D721Med (cell line): ENCODE results near the gene MED26.

ENCODE experiments used
- DNase-seq: peaks from one replicate; pipeline ENCODE4 v3.0.0; 2011; ENCODE audit warnings: low spot score; ENCODE audit not compliant: insufficient read length
- FAIRE-seq: peaks from 2 replicates; lab custom pipeline; 2011; peaks lifted over from hg19 to GRCh38; lab: Jason Lieb, UNC
- TF ChIP-seq, protein P1 (sequence below): IDR thresholded peaks from 2 replicates; pipeline ENCODE4 v1.5.1; 2012; ENCODE audit warnings: mild to moderate bottlenecking, control low read depth; ENCODE audit not compliant: insufficient read depth; ENCODE audit errors: missing control alignments

MED26 gene

DNA sequence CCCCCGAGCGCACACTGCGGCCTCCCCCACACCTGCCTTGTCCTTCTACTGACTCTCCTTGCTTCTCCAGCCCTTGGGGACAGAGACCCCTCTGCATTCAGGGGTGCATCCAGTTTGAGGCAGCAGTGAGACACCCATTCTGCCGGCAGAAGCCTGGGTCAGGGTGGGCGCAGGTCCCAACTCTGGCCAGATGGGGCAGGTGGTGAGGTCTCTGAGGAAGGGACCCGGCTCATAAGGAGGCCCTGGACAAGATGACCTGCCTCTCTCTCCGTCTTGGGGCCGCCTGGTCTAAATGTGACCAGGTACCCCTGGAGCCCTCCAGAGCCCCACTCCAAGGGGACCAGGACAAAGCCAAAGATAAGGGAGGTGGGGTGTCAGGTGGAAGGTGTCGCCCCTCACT is 91.9 kb downstream of the MED26 start:
- TF ChIP-seq, protein P1, sequence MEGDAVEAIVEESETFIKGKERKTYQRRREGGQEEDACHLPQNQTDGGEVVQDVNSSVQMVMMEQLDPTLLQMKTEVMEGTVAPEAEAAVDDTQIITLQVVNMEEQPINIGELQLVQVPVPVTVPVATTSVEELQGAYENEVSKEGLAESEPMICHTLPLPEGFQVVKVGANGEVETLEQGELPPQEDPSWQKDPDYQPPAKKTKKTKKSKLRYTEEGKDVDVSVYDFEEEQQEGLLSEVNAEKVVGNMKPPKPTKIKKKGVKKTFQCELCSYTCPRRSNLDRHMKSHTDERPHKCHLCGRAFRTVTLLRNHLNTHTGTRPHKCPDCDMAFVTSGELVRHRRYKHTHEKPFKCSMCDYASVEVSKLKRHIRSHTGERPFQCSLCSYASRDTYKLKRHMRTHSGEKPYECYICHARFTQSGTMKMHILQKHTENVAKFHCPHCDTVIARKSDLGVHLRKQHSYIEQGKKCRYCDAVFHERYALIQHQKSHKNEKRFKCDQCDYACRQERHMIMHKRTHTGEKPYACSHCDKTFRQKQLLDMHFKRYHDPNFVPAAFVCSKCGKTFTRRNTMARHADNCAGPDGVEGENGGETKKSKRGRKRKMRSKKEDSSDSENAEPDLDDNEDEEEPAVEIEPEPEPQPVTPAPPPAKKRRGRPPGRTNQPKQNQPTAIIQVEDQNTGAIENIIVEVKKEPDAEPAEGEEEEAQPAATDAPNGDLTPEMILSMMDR, result no peak
- DNase-seq (no peak), FAIRE-seq (no peak)

DNA sequence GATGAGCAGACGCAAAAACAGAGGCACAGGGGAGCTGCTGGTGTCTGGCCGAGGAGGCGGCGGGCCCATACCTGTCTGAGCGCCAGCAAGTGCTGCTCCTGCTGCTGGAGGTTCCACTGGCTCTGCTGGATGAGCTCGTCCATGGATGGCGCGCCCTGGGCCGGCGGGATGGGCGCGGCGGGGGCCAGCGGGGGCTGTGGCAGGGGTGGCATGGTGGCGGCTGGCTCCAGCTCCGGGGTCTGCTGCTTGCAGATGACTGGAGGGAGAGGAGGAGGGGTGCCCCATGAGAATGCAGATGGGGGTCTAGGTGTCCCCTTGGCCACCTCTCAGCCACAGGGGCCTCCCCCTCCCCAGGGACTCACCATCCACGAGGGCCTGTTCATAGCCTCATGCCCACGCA is 92.6 kb downstream of the MED26 start:
- FAIRE-seq (no peak), DNase-seq (no peak)
- TF ChIP-seq, protein P1, result no peak

DNA sequence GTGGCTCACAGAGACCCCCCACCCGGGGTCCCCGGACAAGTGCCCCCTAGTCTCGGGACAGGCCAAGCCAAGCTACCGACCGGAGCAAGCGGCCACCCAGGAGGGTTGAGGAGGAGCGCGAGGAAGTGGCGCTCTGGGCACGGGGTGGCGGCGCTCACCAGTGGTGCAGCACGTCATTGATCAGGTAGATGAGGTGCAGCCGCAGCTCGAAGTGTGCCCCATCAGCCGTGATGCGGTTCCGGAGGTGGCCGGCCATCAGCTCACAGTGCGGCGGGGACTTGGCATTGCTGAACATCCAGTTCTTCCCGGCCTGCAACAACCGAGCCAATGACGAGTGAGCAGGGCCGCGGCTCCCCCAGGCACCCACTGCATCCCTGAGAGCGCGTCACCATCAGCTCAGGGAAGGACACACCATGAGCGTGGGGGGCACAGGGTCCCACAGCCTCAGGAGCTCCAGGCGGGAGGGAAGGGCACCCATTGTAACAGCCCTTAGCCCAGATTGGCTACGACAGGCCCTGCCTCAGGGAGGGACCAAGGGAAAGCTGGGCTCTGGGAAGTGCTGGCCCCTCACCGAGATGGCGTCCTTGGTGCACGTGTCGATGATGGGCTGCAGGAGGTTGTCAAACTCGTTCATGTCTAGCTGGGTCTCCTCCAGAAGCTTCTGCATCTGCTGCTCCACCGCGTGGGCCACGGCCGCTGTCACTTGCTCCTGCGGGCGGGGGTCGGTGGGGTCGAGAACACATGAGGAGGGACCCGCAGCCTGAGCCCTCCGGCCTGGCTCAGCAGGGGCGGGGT is 95.4 kb downstream of the MED26 start:
- FAIRE-seq, result no peak
- TF ChIP-seq, protein P1, result no peak

DNA sequence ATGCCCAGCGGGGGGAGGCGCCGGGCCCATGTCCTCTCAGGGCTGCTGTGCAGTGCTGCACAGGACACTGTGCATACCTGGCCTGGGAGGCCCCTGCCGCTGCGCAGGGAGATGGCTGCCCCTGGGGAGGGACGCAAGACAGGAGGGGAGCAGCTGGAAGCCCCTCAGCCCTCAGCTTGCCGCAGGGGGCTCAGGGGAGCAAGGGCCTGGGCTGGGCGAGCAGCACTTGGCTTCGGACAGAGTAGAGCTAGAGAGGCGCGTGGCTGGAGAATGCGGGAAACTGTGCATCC is 96.7 kb downstream of the MED26 start:
- DNase-seq (no peak), FAIRE-seq (no peak)
- TF ChIP-seq, protein P1, result no peak

More for the DNA sequence above, 95.4 kb downstream of the MED26 start:
- no peak for DNase-seq

DNA sequence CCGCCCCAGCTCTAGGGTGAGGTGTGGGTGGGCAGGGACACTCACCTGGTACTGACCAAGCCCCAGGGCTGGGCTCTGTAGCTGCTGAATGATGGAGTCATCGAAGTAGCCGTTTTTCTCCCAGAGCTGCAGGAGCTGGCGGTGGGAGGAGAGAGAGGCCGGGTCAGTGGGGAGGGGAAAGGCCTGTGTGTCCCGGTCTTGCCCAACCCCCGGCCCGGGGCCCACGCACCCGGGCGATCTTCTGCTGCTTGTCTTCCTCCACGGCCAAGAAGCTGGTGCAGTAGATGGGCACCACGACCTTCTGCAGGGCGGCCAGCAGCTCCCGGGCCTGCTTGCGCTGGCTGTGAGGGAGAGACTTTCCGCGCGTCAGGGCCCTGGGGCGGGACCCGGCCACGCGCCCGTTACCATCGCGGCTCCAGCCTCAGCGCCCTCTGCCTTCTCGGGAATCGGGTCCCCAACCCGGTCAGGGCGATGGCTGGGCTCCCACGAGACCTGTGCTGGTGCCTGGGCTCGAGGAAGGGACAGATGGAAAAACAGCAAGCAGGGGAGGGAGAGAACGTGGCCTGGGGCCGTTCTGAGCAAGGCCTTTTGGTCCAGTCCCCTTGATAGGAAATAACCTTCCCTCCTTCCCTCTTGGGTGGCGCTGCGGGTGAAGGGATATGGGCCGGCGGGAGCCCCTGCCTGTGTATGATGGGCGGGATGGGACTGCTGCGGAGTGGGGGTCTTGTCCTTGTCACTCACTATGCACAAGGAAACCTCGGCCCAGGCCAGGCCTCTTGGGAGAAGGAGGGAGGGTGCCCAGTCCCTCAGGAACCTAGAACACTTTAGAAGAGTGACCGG is 97.2 kb downstream of the MED26 start:
- DNase-seq, result no peak
- TF ChIP-seq, protein P1, result no peak
- no peak for FAIRE-seq

DNA sequence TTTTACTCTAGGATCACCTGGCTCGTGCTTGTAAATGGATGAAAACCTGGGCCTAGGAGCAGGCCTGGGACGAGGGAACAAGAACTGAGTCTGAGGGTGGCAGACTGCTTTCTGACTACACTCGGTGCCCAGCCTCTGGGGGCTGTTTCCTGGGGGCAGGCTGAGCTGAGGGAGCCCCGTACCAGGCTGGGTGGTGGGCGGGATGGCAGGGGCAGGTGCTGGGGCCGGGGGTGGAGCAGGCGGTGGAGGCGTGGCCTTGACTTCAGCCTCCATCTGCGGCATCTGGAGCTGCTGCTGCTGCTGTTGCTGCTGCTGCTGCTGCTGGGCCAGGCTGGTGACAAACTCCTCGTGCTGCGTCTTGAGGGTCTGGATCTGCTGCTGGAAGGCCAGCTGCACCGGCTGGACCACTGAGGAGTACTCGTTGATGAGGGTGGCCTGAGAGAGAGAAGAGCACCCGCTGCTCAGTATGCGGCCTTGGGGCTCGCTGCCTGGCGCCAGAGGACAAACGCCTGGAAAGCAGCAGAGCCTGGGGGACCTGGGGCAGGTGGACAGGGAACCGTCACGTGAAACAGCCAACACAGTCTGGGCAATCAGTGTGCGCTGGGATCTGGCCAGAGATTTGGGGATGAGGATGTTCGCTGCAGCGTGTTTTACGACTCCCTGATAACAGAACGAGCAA is 98.4 kb downstream of the MED26 start:
- TF ChIP-seq, protein P1, result no peak
- FAIRE-seq, result no peak
- no peak for DNase-seq
